ENCODE measurements around the gene HLA-DOB. TPM values are rescaled to one million over a fixed set of nuclear protein-coding genes. Genes with fewer than 3 reads are reported as not detected.

The HLA-DOB gene
- total RNA-seq, 1 donor from 2014 or later: not detected

GRCh38 chr6:32852844-32853540, 36.2 kb upstream of the HLA-DOB start:
- Histone ChIP-seq H3K27me3 (ENCODE audit: control insufficient read depth, insufficient read depth, low read length) (no peaks in the 10 kb centered on the region), H3K4me3 (ENCODE audit: low read depth, low read length) (peak overlapping the region; percentile 72), H3K36me3 (ENCODE audit: control insufficient read depth, insufficient read depth, low read length) (peaks cover 2% of the 10 kb centered on the region)
- no peak for TF ChIP-seq CTCF (IDR thresholded peaks at IDR 0.05; ENCODE audit: insufficient read depth, low read length, poor library complexity, severe bottlenecking)
- DNase-seq (ENCODE audit: low read depth): no peak

- DNase-seq (ENCODE audit: low read depth): no peak
- Histone ChIP-seq H3K27me3 (ENCODE audit: control insufficient read depth, insufficient read depth, low read length) (no peaks in the 10 kb centered on the region), H3K4me3 (ENCODE audit: low read depth, low read length) (peak overlapping the region; percentile 72), H3K36me3 (ENCODE audit: control insufficient read depth, insufficient read depth, low read length) (peaks cover 2% of the 10 kb centered on the region)
- no peak for TF ChIP-seq CTCF (IDR thresholded peaks at IDR 0.05; ENCODE audit: insufficient read depth, low read length, poor library complexity, severe bottlenecking)
These were observed 35.4 kb upstream of the HLA-DOB start for GRCh38 chr6:32852018-32852843.

- no peak for DNase-seq (ENCODE audit: low read depth)
- Histone ChIP-seq H3K36me3 (ENCODE audit: control insufficient read depth, insufficient read depth, low read length) (peaks cover 2% of the 10 kb centered on the region), H3K27me3 (ENCODE audit: control insufficient read depth, insufficient read depth, low read length) (no peaks in the 10 kb centered on the region), H3K4me3 (ENCODE audit: low read depth, low read length) (no peak overlapping the region)
- no peak for TF ChIP-seq CTCF (IDR thresholded peaks at IDR 0.05; ENCODE audit: insufficient read depth, low read length, poor library complexity, severe bottlenecking)
These were observed 34.2 kb upstream of the HLA-DOB start for GRCh38 chr6:32851025-32851424.

GRCh38 chr6:32849126-32849525, 32.3 kb upstream of the HLA-DOB start:
- H3K36me3 ChIP-seq (ENCODE audit: control insufficient read depth, insufficient read depth, low read length): peaks cover 2% of the 10 kb centered on the region
- no peaks in the 10 kb centered on the region for H3K27me3 ChIP-seq (ENCODE audit: control insufficient read depth, insufficient read depth, low read length)
- no peak overlapping the region for H3K4me3 ChIP-seq (ENCODE audit: low read depth, low read length)
- no peak for TF ChIP-seq CTCF (IDR thresholded peaks at IDR 0.05; ENCODE audit: insufficient read depth, low read length, poor library complexity, severe bottlenecking)
- no peak for DNase-seq (ENCODE audit: low read depth)

- peaks cover 2% of the 10 kb centered on the region for H3K36me3 ChIP-seq (ENCODE audit: control insufficient read depth, insufficient read depth, low read length)
These were observed 31.0 kb upstream of the HLA-DOB start for GRCh38 chr6:32847795-32848194.

More at GRCh38 chr6:32847795-32848194, 31.0 kb upstream of the HLA-DOB start:
- H3K4me3 ChIP-seq (ENCODE audit: low read depth, low read length): no peak overlapping the region
- no peak for TF ChIP-seq CTCF (IDR thresholded peaks at IDR 0.05; ENCODE audit: insufficient read depth, low read length, poor library complexity, severe bottlenecking)
- no peak for DNase-seq (ENCODE audit: low read depth)
- no peaks in the 10 kb centered on the region for H3K27me3 ChIP-seq (ENCODE audit: control insufficient read depth, insufficient read depth, low read length)

Data from kidney epithelial cell (primary cell).